SH-SY5Y (cell line): ENCODE measurements around the gene GDAP1L1.

Experiments
- GATA2 ChIP-seq: IDR thresholded peaks from 2 replicates; pipeline ENCODE4 v1.6.1; 2011; ENCODE audit warnings: mild to moderate bottlenecking, low read depth, low read length
- GATA3 ChIP-seq: IDR thresholded peaks from 2 replicates; pipeline ENCODE4 v1.6.1; 2011; ENCODE audit warnings: low read depth, mild to moderate bottlenecking, low read length, moderate library complexity

DNA sequence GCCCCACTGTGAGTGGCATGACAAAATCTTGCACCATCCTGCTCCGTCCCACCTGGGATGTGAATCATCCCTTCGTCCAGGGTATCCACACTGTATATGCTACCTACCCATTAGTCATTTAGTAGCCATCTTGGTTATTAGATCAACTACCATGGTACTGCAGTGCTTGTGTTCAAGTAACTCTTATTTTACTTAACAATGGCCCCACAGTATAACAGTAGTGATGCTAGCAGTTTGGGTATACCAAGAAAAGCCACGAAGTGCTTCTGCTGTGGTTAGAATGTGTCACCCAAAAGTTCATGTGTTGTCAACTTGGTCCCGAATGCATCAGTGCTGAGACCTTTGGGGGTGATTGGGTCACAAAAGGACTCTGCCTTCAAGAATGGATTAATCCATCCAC is 48.2 kb upstream of the GDAP1L1 start:
- TF ChIP-seq GATA3 (no peak), GATA2 (no peak)
